ENCODE results near the gene KDM4C. TPM values are rescaled to one million over a fixed set of nuclear protein-coding genes. Genes with fewer than 3 reads are reported as not detected.
"Not testable (repeated sequence)": the region's sequence is repeated elsewhere in the genome, so short reads cannot be mapped to it uniquely, and the experiment has no call there.

KDM4C gene
- total RNA-seq, 1 donor from 2014 or later, result 18.2 TPM

GRCh38 chr9:6944896-6945295 is 187.1 kb downstream of the KDM4C start:
- Histone ChIP-seq H4K20me1 (ENCODE audit: insufficient read depth, low read length) (no peaks in the 10 kb centered on the region), H3K4me3 (ENCODE audit: insufficient read depth, low read depth, low read length) (no peak overlapping the region), H2AFZ (ENCODE audit: low read depth, low read length) (no peak overlapping the region), H3K79me2 (ENCODE audit: insufficient read depth, low read length) (no peaks in the 10 kb centered on the region), H3K4me1 (ENCODE audit: insufficient read depth, low read length) (peaks cover 17% of the 10 kb centered on the region), H3K9me3 (ENCODE audit: insufficient read depth, low read depth, low read length) (no peaks in the 10 kb centered on the region), H3K9ac (ENCODE audit: low read length) (peak overlapping the region; percentile 57), H3K4me2 (ENCODE audit: low read length) (peak overlapping the region; percentile 61), H3K27ac (ENCODE audit: low read depth, low read length) (peak overlapping the region; percentile 50), H3K36me3 (ENCODE audit: insufficient read depth, low read length) (no peaks in the 10 kb centered on the region), H3K27me3 (ENCODE audit: insufficient read depth, low read length) (no peaks in the 10 kb centered on the region)
- DNase-seq (ENCODE audit: low read depth) (peak; percentile 88), FAIRE-seq (peak; percentile 90)
- H3K36me3 Mint-ChIP-seq (ENCODE audit: low read depth, unreplicated experiment), result peaks cover 10% of the 10 kb centered on the region
- peaks cover 11% of the 10 kb centered on the region for H3K4me1 Mint-ChIP-seq (ENCODE audit: low read depth, unreplicated experiment)
- peaks cover 8% of the 10 kb centered on the region for H3K9me3 Mint-ChIP-seq (ENCODE audit: unreplicated experiment)
- TF ChIP-seq CTCF (IDR thresholded peaks at IDR 0.05; ENCODE audit: insufficient read depth, low read depth, low read length), result no peak
- no peak for TF ChIP-seq EZH2 (IDR thresholded peaks at IDR 0.05; ENCODE audit: insufficient read depth, low read length)
- H3K4me3 Mint-ChIP-seq (ENCODE audit: unreplicated experiment), result no peak overlapping the region
- H3K27ac Mint-ChIP-seq (ENCODE audit: unreplicated experiment), result no peak overlapping the region
- no peaks in the 10 kb centered on the region for H3K27me3 Mint-ChIP-seq (ENCODE audit: low read depth, unreplicated experiment)

- Mint-ChIP-seq H3K27ac (ENCODE audit: unreplicated experiment) (no peak overlapping the region), H3K4me1 (ENCODE audit: low read depth, unreplicated experiment) (peaks cover 11% of the 10 kb centered on the region), H3K9me3 (ENCODE audit: unreplicated experiment) (peaks cover 5% of the 10 kb centered on the region), H3K4me3 (ENCODE audit: unreplicated experiment) (no peak overlapping the region), H3K36me3 (ENCODE audit: low read depth, unreplicated experiment) (peaks cover 10% of the 10 kb centered on the region), H3K27me3 (ENCODE audit: low read depth, unreplicated experiment) (no peaks in the 10 kb centered on the region)
- Histone ChIP-seq H3K9ac (ENCODE audit: low read length) (no peak overlapping the region), H3K27me3 (ENCODE audit: insufficient read depth, low read length) (no peaks in the 10 kb centered on the region), H3K36me3 (ENCODE audit: insufficient read depth, low read length) (no peaks in the 10 kb centered on the region), H3K27ac (ENCODE audit: low read depth, low read length) (no peak overlapping the region), H3K4me1 (ENCODE audit: insufficient read depth, low read length) (peaks cover 17% of the 10 kb centered on the region), H3K9me3 (ENCODE audit: insufficient read depth, low read depth, low read length) (no peaks in the 10 kb centered on the region), H3K79me2 (ENCODE audit: insufficient read depth, low read length) (no peaks in the 10 kb centered on the region), H3K4me3 (ENCODE audit: insufficient read depth, low read depth, low read length) (no peak overlapping the region), H4K20me1 (ENCODE audit: insufficient read depth, low read length) (no peaks in the 10 kb centered on the region), H2AFZ (ENCODE audit: low read depth, low read length) (no peak overlapping the region), H3K4me2 (ENCODE audit: low read length) (no peak overlapping the region)
- no peak for TF ChIP-seq EZH2 (IDR thresholded peaks at IDR 0.05; ENCODE audit: insufficient read depth, low read length)
- no peak for TF ChIP-seq CTCF (IDR thresholded peaks at IDR 0.05; ENCODE audit: insufficient read depth, low read depth, low read length)
- no peak for DNase-seq (ENCODE audit: low read depth)
- peak; percentile 37 for FAIRE-seq
These were observed 188.0 kb downstream of the KDM4C start for GRCh38 chr9:6945816-6946215.

- Mint-ChIP-seq H3K4me3 (ENCODE audit: unreplicated experiment) (no peak overlapping the region), H3K36me3 (ENCODE audit: low read depth, unreplicated experiment) (peaks cover 6% of the 10 kb centered on the region), H3K4me1 (ENCODE audit: low read depth, unreplicated experiment) (peaks cover 11% of the 10 kb centered on the region), H3K9me3 (ENCODE audit: unreplicated experiment) (peaks cover 5% of the 10 kb centered on the region), H3K27ac (ENCODE audit: unreplicated experiment) (no peak overlapping the region), H3K27me3 (ENCODE audit: low read depth, unreplicated experiment) (no peaks in the 10 kb centered on the region)
- no peak for DNase-seq (ENCODE audit: low read depth)
- Histone ChIP-seq H2AFZ (ENCODE audit: low read depth, low read length) (no peak overlapping the region), H3K79me2 (ENCODE audit: insufficient read depth, low read length) (no peaks in the 10 kb centered on the region), H3K4me2 (ENCODE audit: low read length) (no peak overlapping the region), H3K4me1 (ENCODE audit: insufficient read depth, low read length) (peaks cover 17% of the 10 kb centered on the region), H3K9me3 (ENCODE audit: insufficient read depth, low read depth, low read length) (no peaks in the 10 kb centered on the region), H3K4me3 (ENCODE audit: insufficient read depth, low read depth, low read length) (no peak overlapping the region), H3K9ac (ENCODE audit: low read length) (no peak overlapping the region), H4K20me1 (ENCODE audit: insufficient read depth, low read length) (no peaks in the 10 kb centered on the region), H3K27ac (ENCODE audit: low read depth, low read length) (no peak overlapping the region), H3K27me3 (ENCODE audit: insufficient read depth, low read length) (no peaks in the 10 kb centered on the region), H3K36me3 (ENCODE audit: insufficient read depth, low read length) (no peaks in the 10 kb centered on the region)
- TF ChIP-seq EZH2 (IDR thresholded peaks at IDR 0.05; ENCODE audit: insufficient read depth, low read length) (no peak), CTCF (IDR thresholded peaks at IDR 0.05; ENCODE audit: insufficient read depth, low read depth, low read length) (no peak)
- peak; percentile 34 for FAIRE-seq
These were observed 188.9 kb downstream of the KDM4C start for GRCh38 chr9:6946583-6947166.

- H3K36me3 Mint-ChIP-seq (ENCODE audit: low read depth, unreplicated experiment); H3K27ac ChIP-seq (ENCODE audit: low read depth, low read length); H3K9me3 Mint-ChIP-seq (ENCODE audit: unreplicated experiment); DNase-seq (ENCODE audit: low read depth); H3K79me2 ChIP-seq (ENCODE audit: insufficient read depth, low read length); FAIRE-seq; H2AFZ ChIP-seq (ENCODE audit: low read depth, low read length); H3K4me3 ChIP-seq (ENCODE audit: insufficient read depth, low read depth, low read length); H3K9ac ChIP-seq (ENCODE audit: low read length); H3K27me3 Mint-ChIP-seq (ENCODE audit: low read depth, unreplicated experiment); H4K20me1 ChIP-seq (ENCODE audit: insufficient read depth, low read length); H3K27ac Mint-ChIP-seq (ENCODE audit: unreplicated experiment); H3K9me3 ChIP-seq (ENCODE audit: insufficient read depth, low read depth, low read length); H3K27me3 ChIP-seq (ENCODE audit: insufficient read depth, low read length); H3K36me3 ChIP-seq (ENCODE audit: insufficient read depth, low read length); H3K4me2 ChIP-seq (ENCODE audit: low read length); H3K4me3 Mint-ChIP-seq (ENCODE audit: unreplicated experiment): not testable (repeated sequence)
- H3K4me1 ChIP-seq (ENCODE audit: insufficient read depth, low read length), result peaks cover 14% of the 10 kb centered on the region
- peaks cover 11% of the 10 kb centered on the region for H3K4me1 Mint-ChIP-seq (ENCODE audit: low read depth, unreplicated experiment)
These were observed 191.1 kb downstream of the KDM4C start for GRCh38 chr9:6948921-6949320.
